Caco-2 (cell line): ENCODE measurements around the gene FAM204A. TPM values are rescaled to one million over a fixed set of nuclear protein-coding genes. Genes with fewer than 3 reads are reported as not detected.

Experiments used
- BruUV-seq: library from RNA; stranded (reverse); fragments of 400-500 nt; replicated peaks from 2 replicates; lab custom pipeline; 2021; lab: Mats Ljungman, UMichigan
- CTCF ChIA-PET: fragments of 300-600 bp; sonication (Branson Sonifier 250); formaldehyde crosslinking; loops from one replicate; lab custom pipeline; 2022; ENCODE audit warnings: antibody characterized with exemption; lab: Charles Lee
- POLR2A ChIA-PET: fragments of 300-600 bp; sonication (Branson Sonifier 250); formaldehyde crosslinking; loops from one replicate; lab custom pipeline; 2022; ENCODE audit warnings: antibody characterized with exemption; lab: Charles Lee
- DNase-seq, 2 experiments: peaks; one replicate each; pipeline versions ENCODE4 v3.0.0 to v3.0.0-alpha.2; 2020 to 2022
- H3K27me3 ChIP-seq: replicated peaks from 2 replicates; pipeline ENCODE4 v1.6.0; 2011; ENCODE audit warnings: low read length; ENCODE audit not compliant: control insufficient read depth, insufficient read depth
- H3K36me3 ChIP-seq: 2 replicates; pipeline ENCODE4 v1.5.1; 2011; ENCODE audit warnings: low read length; ENCODE audit not compliant: control insufficient read depth, insufficient read depth
- H3K4me1 ChIP-seq: fragments of 250-450 bp; sonication (Bioruptor Pico); 2 replicates; pipeline ENCODE4 v1.5.1; 2020; ENCODE audit warnings: mild to moderate bottlenecking
- H3K4me3 ChIP-seq: 2 replicates; pipeline ENCODE4 v1.5.1; 2011; ENCODE audit warnings: low read depth, mild to moderate bottlenecking, control low read depth, low read length
- H3K9me3 ChIP-seq: fragments of 250-450 bp; sonication (Bioruptor Pico); 2 replicates; pipeline ENCODE4 v1.5.1; 2020; ENCODE audit warnings: mild to moderate bottlenecking, moderate library complexity
- H3K27ac Mint-ChIP-seq: one replicate; pipeline ENCODE4 v1.8.0; 2022; ENCODE audit warnings: mixed read lengths; ENCODE audit not compliant: unreplicated experiment
- H3K27me3 Mint-ChIP-seq: one replicate; pipeline ENCODE4 v1.8.0; 2022; ENCODE audit warnings: mixed read lengths; ENCODE audit not compliant: insufficient read depth, unreplicated experiment
- H3K36me3 Mint-ChIP-seq: one replicate; pipeline ENCODE4 v1.8.0; 2022; ENCODE audit warnings: mild to moderate bottlenecking, mixed read lengths; ENCODE audit not compliant: insufficient read depth, unreplicated experiment
- H3K4me1 Mint-ChIP-seq: one replicate; pipeline ENCODE4 v1.8.0; 2022; ENCODE audit warnings: low read depth, mixed read lengths; ENCODE audit not compliant: unreplicated experiment
- H3K4me3 Mint-ChIP-seq: one replicate; pipeline ENCODE4 v1.8.0; 2022; ENCODE audit warnings: mild to moderate bottlenecking, moderate library complexity, mixed read lengths; ENCODE audit not compliant: unreplicated experiment
- H3K9me3 Mint-ChIP-seq: one replicate; pipeline ENCODE4 v1.8.0; 2022; ENCODE audit warnings: mixed read lengths; ENCODE audit not compliant: unreplicated experiment
- intact Hi-C: fragments of 100-400 bp; cut with micrococcal nuclease; formaldehyde crosslinking; loops from one replicate; pipeline ENCODE4 v1.10.0; 2022; ENCODE audit not compliant: unreplicated experiment
- total RNA-seq: library from RNA; stranded (reverse); gene quantifications from 2 replicates; pipeline ENCODE4 v1.2.3, GENCODE V29; 2022
- TF ChIP-seq, protein P1 (sequence below), 2 experiments: fragments of 200-600 bp in 1 of 2; IDR thresholded peaks; 1 replicate in 1 of 2; 2 replicates in 1 of 2; pipeline versions ENCODE4 v1.5.1 to v1.8.0; 2011 to 2022; ENCODE audit warnings: antibody characterized with exemption in 1 of 2, control low read depth in 1 of 2, inconsistent platforms in 1 of 2, low read depth in 1 of 2, low read length in 1 of 2, mild to moderate bottlenecking in 1 of 2, moderate library complexity in 1 of 2; ENCODE audit not compliant: insufficient read depth in 1 of 2, severe bottlenecking in 1 of 2, unreplicated experiment in 1 of 2

Gene FAM204A
- total RNA-seq, 1 experiment from 2014 or later = 68.7 TPM

DNA sequence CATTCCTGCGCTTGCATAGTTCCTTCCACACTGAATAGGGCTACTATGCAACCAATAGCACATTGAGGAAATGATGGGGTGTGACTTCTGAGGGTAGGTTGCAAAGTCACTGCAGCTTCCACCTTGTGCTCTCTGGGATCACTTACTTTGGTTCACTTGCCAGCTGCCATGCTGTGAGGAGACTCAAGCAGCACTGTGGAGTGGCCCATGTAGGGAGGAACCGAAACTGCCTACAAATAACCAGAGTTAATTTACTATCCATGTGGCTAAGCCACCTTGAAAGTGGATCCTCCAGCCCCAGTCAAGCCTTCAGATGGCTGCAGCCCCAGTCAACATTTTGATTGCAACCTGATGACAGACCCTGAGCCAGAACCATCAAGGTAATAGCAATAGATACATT is 64.3 kb downstream of the FAM204A start:
- DNase-seq = no peak
- no TSS peak for BruUV-seq
- H3K27ac Mint-ChIP-seq = no peak overlapping the region
- H3K27me3 Mint-ChIP-seq = no peaks in the 10 kb centered on the region
- H3K36me3 ChIP-seq = no peaks in the 10 kb centered on the region
- no peaks in the 10 kb centered on the region for H3K4me1 ChIP-seq
- no peaks in the 10 kb centered on the region for H3K4me1 Mint-ChIP-seq
- H3K4me3 ChIP-seq = no peak overlapping the region
- ChIA-PET CTCF (no interaction called here), POLR2A (no interaction called here)
- H3K27me3 ChIP-seq = no peaks in the 10 kb centered on the region
- peaks cover 20% of the 10 kb centered on the region for H3K9me3 Mint-ChIP-seq
- no peaks in the 10 kb centered on the region for H3K36me3 Mint-ChIP-seq
- intact Hi-C loops = no loop called here
- H3K9me3 ChIP-seq = no peaks in the 10 kb centered on the region; the same call in 1 of the 2 replicates
- TF ChIP-seq, protein P1, sequence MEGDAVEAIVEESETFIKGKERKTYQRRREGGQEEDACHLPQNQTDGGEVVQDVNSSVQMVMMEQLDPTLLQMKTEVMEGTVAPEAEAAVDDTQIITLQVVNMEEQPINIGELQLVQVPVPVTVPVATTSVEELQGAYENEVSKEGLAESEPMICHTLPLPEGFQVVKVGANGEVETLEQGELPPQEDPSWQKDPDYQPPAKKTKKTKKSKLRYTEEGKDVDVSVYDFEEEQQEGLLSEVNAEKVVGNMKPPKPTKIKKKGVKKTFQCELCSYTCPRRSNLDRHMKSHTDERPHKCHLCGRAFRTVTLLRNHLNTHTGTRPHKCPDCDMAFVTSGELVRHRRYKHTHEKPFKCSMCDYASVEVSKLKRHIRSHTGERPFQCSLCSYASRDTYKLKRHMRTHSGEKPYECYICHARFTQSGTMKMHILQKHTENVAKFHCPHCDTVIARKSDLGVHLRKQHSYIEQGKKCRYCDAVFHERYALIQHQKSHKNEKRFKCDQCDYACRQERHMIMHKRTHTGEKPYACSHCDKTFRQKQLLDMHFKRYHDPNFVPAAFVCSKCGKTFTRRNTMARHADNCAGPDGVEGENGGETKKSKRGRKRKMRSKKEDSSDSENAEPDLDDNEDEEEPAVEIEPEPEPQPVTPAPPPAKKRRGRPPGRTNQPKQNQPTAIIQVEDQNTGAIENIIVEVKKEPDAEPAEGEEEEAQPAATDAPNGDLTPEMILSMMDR (IDR thresholded peaks at IDR 0.05; ENCODE audit: insufficient read depth in 1 of 2, low read depth in 1 of 2, low read length in 1 of 2, severe bottlenecking in 1 of 2, unreplicated experiment in 1 of 2) = no peak
- no peak overlapping the region for H3K4me3 Mint-ChIP-seq

GRCh38 chr10:118276727-118277126 is 65.4 kb downstream of the FAM204A start:
- BruUV-seq = no TSS peak
- TF ChIP-seq, protein P1 (IDR thresholded peaks at IDR 0.05; ENCODE audit: insufficient read depth in 1 of 2, low read depth in 1 of 2, low read length in 1 of 2, severe bottlenecking in 1 of 2, unreplicated experiment in 1 of 2) = no peak
- no peaks in the 10 kb centered on the region for H3K36me3 ChIP-seq
- H3K9me3 ChIP-seq = no peaks in the 10 kb centered on the region; the same call in 1 of the 2 replicates
- ChIA-PET CTCF (no interaction called here), POLR2A (no interaction called here)
- H3K4me1 ChIP-seq = no peaks in the 10 kb centered on the region
- no peaks in the 10 kb centered on the region for H3K27me3 ChIP-seq
- intact Hi-C loops = no loop called here
- Mint-ChIP-seq H3K36me3 (no peaks in the 10 kb centered on the region), H3K27me3 (no peaks in the 10 kb centered on the region), H3K4me3 (no peak overlapping the region), H3K9me3 (peaks cover 15% of the 10 kb centered on the region), H3K4me1 (no peaks in the 10 kb centered on the region), H3K27ac (no peak overlapping the region)
- DNase-seq = no peak
- no peak overlapping the region for H3K4me3 ChIP-seq

DNA sequence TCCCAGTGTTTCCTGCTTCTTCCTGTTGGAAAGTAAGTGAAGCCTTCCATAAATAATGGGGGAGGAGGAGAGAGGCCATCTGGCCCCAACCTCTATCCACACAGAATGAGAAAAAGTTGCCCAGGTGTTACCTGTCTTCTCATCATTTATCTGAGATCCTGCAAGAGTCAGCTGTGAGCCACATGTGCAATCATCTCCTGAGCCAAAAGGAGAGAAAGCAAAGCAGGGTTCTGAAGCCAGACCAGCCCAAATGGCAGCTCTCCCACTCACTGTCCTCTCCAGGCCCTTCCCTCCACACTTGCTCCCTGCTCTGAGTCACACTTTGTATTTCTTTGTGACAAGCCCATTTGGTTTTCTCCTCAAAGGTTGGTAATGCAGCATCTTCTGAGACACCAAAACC is 65.9 kb downstream of the FAM204A start:
- Histone ChIP-seq H3K9me3 (no peaks in the 10 kb centered on the region; the same call in 1 of the 2 replicates), H3K36me3 (no peaks in the 10 kb centered on the region), H3K4me3 (no peak overlapping the region), H3K4me1 (no peaks in the 10 kb centered on the region), H3K27me3 (no peaks in the 10 kb centered on the region)
- Mint-ChIP-seq H3K27me3 (no peaks in the 10 kb centered on the region), H3K27ac (no peak overlapping the region), H3K4me3 (no peak overlapping the region), H3K4me1 (no peaks in the 10 kb centered on the region), H3K9me3 (peaks cover 15% of the 10 kb centered on the region), H3K36me3 (no peaks in the 10 kb centered on the region)
- POLR2A ChIA-PET = no interaction called here
- TF ChIP-seq, protein P1 (IDR thresholded peaks at IDR 0.05; ENCODE audit: insufficient read depth in 1 of 2, low read depth in 1 of 2, low read length in 1 of 2, severe bottlenecking in 1 of 2, unreplicated experiment in 1 of 2) = no peak
- BruUV-seq = no TSS peak
- DNase-seq = no peak
- intact Hi-C loops = no loop called here
- CTCF ChIA-PET = no interaction called here
